G401.6 (cell line): ENCODE data around the gene UBL3.

Source experiments
- FAIRE-seq: peaks from 2 replicates; lab custom pipeline; 2012; peaks lifted over from hg19 to GRCh38; lab: Jason Lieb, UNC

The UBL3 gene

GRCh38 chr13:29850213-29850898 lies at the start of gene UBL3:
Gene UBL3 (minus strand): TSS chr13:29850617. CDS start chr13:29849538, 1,079 bp downstream.
- FAIRE-seq, result peak; percentile 23

GRCh38 chr13:29897102-29897501 lies 46.7 kb upstream of the UBL3 start:
- FAIRE-seq, result no peak

- no peak for FAIRE-seq
Measured at GRCh38 chr13:29893438-29893837, 43.0 kb upstream of the UBL3 start.

- no peak for FAIRE-seq
Measured at GRCh38 chr13:29892151-29892550, 41.7 kb upstream of the UBL3 start.

GRCh38 chr13:29889111-29889510 lies 38.7 kb upstream of the UBL3 start:
- FAIRE-seq, result no peak

- no peak for FAIRE-seq
Measured at GRCh38 chr13:29888306-29888705, 37.9 kb upstream of the UBL3 start.

- no peak for FAIRE-seq
Measured at GRCh38 chr13:29887686-29888085, 37.3 kb upstream of the UBL3 start.

GRCh38 chr13:29887030-29887557 lies 36.7 kb upstream of the UBL3 start:
- no peak for FAIRE-seq

GRCh38 chr13:29886446-29886845 lies 36.0 kb upstream of the UBL3 start:
- no peak for FAIRE-seq

GRCh38 chr13:29885989-29886388 lies 35.6 kb upstream of the UBL3 start:
- FAIRE-seq, result no peak

- no peak for FAIRE-seq
Measured at GRCh38 chr13:29884671-29885430, 34.4 kb upstream of the UBL3 start.

GRCh38 chr13:29883941-29884518 lies 33.6 kb upstream of the UBL3 start:
- no peak for FAIRE-seq

GRCh38 chr13:29882076-29882475 lies 31.7 kb upstream of the UBL3 start:
- FAIRE-seq, result no peak

- FAIRE-seq, result no peak
Measured at GRCh38 chr13:29878101-29878500, 27.7 kb upstream of the UBL3 start.

GRCh38 chr13:29877456-29878078 lies 27.1 kb upstream of the UBL3 start:
- FAIRE-seq, result no peak

- no peak for FAIRE-seq
Measured at GRCh38 chr13:29875646-29876045, 25.2 kb upstream of the UBL3 start.

- FAIRE-seq, result no peak
Measured at GRCh38 chr13:29868581-29868980, 18.2 kb upstream of the UBL3 start.

GRCh38 chr13:29865934-29866333 lies 15.5 kb upstream of the UBL3 start:
- FAIRE-seq, result no peak

- FAIRE-seq, result no peak
Measured at GRCh38 chr13:29861694-29862110, 11.3 kb upstream of the UBL3 start.

- no peak for FAIRE-seq
Measured at GRCh38 chr13:29859971-29860370, 9.6 kb upstream of the UBL3 start.

GRCh38 chr13:29858667-29859066 lies 8.2 kb upstream of the UBL3 start:
- no peak for FAIRE-seq

GRCh38 chr13:29858231-29858630 lies 7.8 kb upstream of the UBL3 start:
- no peak for FAIRE-seq

GRCh38 chr13:29857085-29857484 lies 6.7 kb upstream of the UBL3 start:
- FAIRE-seq, result no peak
